Ammon's horn (tissue), 1 donor: ENCODE results near the gene TMPRSS15.
"Not testable (repeated sequence)": the region's sequence is repeated elsewhere in the genome, so short reads cannot be mapped to it uniquely, and the experiment has no call there.

Experiments
- DNase-seq: peaks from one replicate; pipeline ENCODE4 v3.0.0-alpha.2; 2016; ENCODE audit warnings: low spot score

The TMPRSS15 gene

GRCh38 chr21:18403735-18404450 is at the start of gene TMPRSS15:
Gene TMPRSS15, minus strand, starts transcription at chr21:18403785. Its CDS starts 163 bp downstream, at chr21:18403622.
- DNase-seq: no peak

DNA sequence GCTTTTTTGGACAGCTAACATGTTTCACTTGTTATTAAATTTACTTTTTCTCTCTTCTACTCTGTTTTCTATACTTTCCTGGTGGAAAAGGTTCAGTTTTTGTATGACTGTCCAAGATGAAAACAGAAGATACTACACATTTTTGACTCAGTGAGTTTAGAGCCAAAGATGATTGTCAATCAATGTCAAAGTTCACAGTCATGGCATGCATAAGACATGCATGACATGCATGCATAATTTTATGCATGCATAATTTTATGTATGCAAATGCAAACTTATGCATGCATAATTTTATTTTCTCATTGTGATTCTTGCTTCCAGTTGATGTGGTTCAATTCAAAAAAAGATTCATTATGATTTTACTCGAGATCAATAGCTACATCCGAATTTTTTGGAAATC is 48.1 kb upstream of the TMPRSS15 start:
- DNase-seq: no peak

DNA sequence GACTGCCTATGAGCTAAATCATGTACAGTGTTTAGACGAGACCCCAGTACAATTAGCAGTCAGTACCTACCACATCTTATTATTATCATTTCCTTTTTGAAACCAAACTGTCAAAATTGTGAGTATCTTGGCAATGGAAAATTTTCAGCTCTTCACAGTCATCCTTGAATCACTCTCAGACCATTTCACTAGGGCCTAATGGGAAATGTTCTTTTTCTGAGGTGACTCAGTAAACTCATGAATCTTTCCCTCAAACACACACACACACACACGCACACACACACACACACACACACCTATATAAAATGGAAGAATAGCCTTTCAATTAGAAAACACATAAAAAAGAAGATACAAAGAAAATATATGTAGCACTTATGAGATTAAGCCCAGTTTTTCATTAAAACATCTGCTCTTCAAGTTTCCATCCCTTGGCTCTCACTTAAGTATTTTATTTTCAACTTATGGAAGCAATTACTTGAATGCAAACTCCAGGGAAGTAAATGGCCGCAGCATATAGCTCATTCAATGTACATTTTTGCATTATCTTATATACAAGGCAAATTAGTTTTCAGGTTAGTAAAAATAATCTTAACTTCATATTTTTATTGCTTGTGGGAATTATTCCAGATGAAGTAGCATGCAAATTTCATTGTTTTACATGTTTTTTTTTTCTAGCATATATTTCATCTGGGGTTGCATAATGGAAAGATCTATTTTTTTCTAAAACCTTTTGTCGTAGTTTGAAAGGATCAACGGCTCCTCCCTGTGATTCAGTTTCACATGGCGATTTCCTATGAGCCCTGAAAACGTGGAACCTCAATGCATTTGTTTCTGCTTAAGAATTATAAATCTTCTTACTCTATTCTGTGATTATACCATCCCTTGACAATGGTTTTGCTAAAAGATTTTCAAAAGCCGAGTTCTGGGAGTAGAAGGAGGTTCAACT is 46.3 kb upstream of the TMPRSS15 start:
- no peak for DNase-seq

DNA sequence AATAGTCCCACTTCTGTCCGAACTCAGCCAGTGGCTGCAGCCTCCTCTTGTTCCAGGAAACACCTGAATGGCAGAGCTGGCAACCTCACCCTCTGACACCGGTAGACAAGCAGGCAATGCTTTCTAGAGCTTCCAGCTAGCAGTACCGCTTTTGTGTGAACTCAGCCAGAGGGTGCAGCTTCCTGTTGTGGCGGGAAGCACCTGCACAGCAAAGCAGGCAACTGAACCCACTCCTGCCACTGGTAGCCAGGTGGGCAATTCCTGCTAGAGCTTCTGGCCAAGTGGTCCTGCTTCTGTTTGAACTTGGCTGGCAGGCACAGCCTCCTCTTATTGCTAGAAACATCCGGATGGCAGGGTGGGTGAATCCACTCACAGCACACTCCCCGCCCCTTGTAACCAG is 40.1 kb upstream of the TMPRSS15 start:
- DNase-seq: no peak

- no peak for DNase-seq
Measured at GRCh38 chr21:18443085-18443484, 39.5 kb upstream of the TMPRSS15 start.

GRCh38 chr21:18430341-18430740 is 26.8 kb upstream of the TMPRSS15 start:
- DNase-seq: no peak

DNA sequence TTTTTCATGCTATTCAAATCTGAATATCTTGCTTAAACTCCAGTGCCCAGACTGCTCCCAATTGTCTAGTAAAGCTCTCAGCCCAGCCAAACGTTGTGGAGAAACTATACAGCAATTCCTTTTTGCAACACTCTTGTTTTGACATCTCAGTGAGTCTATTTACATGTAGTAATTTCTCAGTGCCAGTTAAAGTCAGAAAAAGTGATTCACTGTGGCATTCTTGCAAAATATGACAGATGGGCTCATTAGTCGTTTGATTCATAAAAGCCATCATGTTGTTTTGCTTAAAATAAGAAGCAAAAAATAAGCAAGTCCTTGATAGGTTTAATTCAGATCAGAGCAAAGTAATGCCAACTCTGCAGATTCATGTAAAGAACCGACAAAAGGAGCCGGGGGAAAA is 20.7 kb upstream of the TMPRSS15 start:
- DNase-seq: peak; percentile 21

DNA sequence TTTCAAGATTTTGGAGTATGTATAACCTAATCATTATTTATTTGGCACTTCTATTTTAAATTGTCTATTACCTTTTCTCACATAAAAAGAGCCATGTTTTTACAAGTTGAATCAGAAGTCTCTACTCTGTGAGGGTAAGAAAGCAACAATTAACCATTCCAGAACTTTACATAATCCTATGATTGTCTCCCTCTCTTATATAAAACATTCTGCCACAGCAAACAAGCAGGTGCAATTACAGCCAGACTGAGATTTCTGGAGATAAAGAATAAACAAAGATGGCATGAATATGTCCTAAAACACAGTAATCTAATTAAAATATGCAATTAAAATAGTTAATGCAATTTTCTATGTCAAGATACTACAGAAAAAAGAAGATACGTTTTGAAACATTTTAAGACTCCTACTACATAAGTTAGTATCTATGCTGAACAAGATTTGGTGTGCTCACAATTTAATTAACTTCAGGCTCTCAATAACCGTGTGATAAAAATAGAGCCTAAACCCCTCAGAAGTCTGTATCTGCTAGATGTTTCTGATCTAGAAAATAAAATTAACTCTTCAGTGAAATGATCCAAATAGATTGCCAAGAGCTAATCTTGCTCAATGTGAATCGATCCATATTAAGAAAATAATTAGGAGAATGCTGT is 13.7 kb upstream of the TMPRSS15 start:
- DNase-seq: no peak

DNA sequence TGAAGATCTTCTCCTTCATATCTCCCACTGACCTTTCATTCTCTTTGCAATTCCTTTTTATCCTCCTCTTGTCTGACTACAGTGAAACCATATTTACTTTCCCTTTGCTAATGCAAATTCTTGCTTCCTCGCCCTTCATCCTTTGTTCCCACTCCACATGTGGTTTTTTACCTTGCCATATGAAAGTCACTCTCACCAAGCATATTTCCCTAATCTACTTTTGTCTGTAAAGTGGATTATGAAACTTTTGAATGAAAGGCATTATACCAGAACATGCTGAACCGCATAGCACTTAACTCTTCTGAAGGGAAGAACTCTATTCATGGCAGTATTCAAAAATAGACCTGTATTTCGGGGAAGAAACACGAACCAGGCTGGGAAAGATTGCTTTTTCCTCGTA is 8.0 kb upstream of the TMPRSS15 start:
- no peak for DNase-seq

GRCh38 chr21:18409579-18409978 is 6.0 kb upstream of the TMPRSS15 start:
- DNase-seq: no peak

GRCh38 chr21:18398843-18399242 is 4.7 kb downstream of the TMPRSS15 start:
- no peak for DNase-seq

GRCh38 chr21:18387994-18388393 is 15.6 kb downstream of the TMPRSS15 start:
- DNase-seq: no peak

DNA sequence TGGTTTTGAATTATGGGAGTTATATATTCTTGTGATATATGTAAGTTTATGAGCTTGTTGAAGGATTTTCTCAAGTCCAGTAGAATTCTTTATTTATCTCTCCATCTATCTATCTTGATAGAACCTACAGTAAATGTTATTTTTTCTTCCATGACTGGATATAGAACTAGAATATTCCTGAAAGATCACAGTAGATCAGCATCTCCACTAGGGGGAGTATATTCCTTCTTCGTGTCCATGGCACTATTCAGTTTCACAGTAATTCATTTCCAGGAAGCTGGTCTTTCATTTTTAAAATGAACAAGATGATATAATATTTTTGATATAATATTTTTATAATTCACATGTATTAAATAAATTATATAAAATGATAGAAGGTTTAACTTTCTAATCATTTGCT is 18.8 kb downstream of the TMPRSS15 start:
- DNase-seq: no peak

DNA sequence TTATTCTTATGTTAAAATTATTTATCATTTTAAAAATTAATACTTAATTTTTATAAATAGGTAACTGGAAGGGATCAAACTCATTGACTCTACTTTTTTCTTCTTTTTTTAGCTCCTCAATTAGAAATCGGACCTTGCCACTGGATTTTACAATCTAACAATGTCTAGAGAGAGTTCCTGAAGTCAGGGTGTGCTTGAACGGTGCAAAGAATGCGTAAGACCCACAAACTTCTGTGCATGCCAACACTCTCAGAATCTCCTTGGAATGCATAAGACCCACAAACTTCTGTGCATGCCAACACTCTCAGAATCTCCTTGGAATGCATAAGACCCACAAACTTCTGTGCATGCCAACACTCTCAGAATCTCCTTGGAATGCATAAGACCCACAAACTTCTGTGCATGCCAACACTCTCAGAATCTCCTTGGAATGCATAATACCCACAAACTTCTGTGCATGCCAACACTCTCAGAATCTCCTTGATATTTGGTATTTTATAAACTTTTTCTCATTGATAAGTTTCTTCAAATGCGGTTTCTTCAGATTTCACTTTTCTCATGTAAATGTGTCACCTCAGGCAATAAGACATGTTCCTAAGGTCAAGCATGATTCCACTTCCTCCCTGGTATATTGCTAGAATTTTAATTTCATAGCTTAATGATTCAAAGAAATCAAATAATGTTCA is 20.5 kb downstream of the TMPRSS15 start:
- not testable (repeated sequence) for DNase-seq

DNA sequence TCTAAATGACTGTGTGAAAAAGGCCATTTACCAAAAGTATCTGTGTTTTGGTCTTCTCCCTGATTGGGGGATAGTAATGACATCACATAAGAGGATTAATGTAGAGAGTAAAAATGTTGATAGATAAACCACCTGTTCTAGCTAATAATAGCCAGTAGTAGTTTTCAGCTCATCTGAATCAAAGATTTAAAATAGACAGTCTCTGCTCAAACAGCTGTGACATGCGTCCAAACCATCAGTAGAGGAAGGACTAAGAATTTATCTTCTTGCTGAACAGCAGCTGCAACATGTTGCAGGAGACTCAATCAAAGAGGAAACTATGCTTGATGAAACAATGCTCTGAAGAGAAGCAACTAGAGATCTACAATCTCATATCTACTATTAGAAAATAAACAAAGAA is 21.4 kb downstream of the TMPRSS15 start:
- DNase-seq: no peak

GRCh38 chr21:18373606-18374005 is 30.0 kb downstream of the TMPRSS15 start:
- no peak for DNase-seq

GRCh38 chr21:18370301-18370700 is 33.3 kb downstream of the TMPRSS15 start:
- no peak for DNase-seq

DNA sequence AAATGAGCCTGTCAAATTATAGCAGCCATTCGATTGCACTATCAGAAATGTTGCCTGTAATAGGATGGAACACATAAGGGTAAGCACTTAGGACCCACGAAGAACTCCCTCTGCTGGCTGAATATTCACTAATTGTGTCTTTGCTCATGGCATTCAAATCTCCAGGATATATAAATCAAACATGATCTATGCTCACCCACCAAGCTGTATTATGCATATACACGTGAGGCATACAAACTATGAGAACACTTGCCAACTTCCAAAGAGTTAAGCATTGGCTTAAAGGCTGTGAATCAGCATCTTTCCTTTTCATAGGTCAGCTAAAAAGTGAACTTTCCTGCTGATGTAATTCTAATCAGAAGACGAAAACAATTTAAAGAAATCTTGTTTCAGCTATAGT is 34.5 kb downstream of the TMPRSS15 start:
- peak; percentile 38 for DNase-seq

GRCh38 chr21:18368205-18368604 is 35.4 kb downstream of the TMPRSS15 start:
- no peak for DNase-seq

GRCh38 chr21:18356801-18357200 is 46.8 kb downstream of the TMPRSS15 start:
- no peak for DNase-seq

DNA sequence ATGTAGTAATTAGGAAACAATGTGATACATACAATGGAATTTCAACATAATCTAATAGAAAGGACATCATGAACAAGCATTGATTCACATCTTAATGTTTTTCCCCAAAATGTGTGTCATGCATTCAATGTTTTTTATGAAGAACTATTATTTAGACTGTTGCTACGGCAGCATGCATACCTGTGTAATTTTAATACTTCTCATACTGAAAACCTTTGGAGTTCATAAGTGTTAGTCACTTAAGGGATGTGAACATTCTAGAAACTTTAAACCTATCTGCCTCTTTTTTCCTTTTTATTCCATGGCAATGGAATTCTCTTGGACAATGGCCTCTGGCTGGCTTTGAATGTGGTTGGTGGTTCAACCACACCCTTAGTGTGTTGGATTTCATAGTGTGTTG is 48.6 kb downstream of the TMPRSS15 start:
- no peak for DNase-seq

- DNase-seq: no peak
Measured at GRCh38 chr21:18350216-18350615, 53.4 kb downstream of the TMPRSS15 start.
